ENCODE results near the gene ARRDC1. TPM values are rescaled to one million over a fixed set of nuclear protein-coding genes. Genes with fewer than 3 reads are reported as not detected.

ARRDC1 gene
- total RNA-seq, 1 donor from 2014 or later = 36.5 TPM

GRCh38 chr9:137649553-137649952 is 44.1 kb downstream of the ARRDC1 start:
- no peak overlapping the region for H3K27ac Mint-ChIP-seq
- peaks cover 32% of the 10 kb centered on the region for H3K36me3 Mint-ChIP-seq
- no peak for TF ChIP-seq CTCF (IDR thresholded peaks at IDR 0.05; ENCODE audit: unreplicated experiment)
- H3K4me1 Mint-ChIP-seq = peaks cover 4% of the 10 kb centered on the region
- H3K4me3 Mint-ChIP-seq = no peak overlapping the region
- H3K9me3 Mint-ChIP-seq = no peaks in the 10 kb centered on the region
- H3K27me3 Mint-ChIP-seq (ENCODE audit: low read depth) = no peaks in the 10 kb centered on the region
- no peak for DNase-seq (ENCODE audit: low spot score in 2 of 2, unreplicated experiment in 2 of 2)

GRCh38 chr9:137650259-137650658 is 44.8 kb downstream of the ARRDC1 start:
- Mint-ChIP-seq H3K4me1 (peaks cover 4% of the 10 kb centered on the region), H3K9me3 (no peaks in the 10 kb centered on the region), H3K27me3 (ENCODE audit: low read depth) (no peaks in the 10 kb centered on the region), H3K36me3 (peaks cover 32% of the 10 kb centered on the region), H3K27ac (no peak overlapping the region), H3K4me3 (no peak overlapping the region)
- TF ChIP-seq CTCF (IDR thresholded peaks at IDR 0.05; ENCODE audit: unreplicated experiment) = no peak
- no peak for DNase-seq (ENCODE audit: low spot score in 2 of 2, unreplicated experiment in 2 of 2)

GRCh38 chr9:137650779-137651178 is 45.3 kb downstream of the ARRDC1 start:
- DNase-seq (ENCODE audit: low spot score in 2 of 2, unreplicated experiment in 2 of 2) = no peak
- Mint-ChIP-seq H3K27ac (no peak overlapping the region), H3K4me1 (peaks cover 4% of the 10 kb centered on the region), H3K9me3 (no peaks in the 10 kb centered on the region), H3K27me3 (ENCODE audit: low read depth) (no peaks in the 10 kb centered on the region), H3K36me3 (peaks cover 32% of the 10 kb centered on the region), H3K4me3 (no peak overlapping the region)
- no peak for TF ChIP-seq CTCF (IDR thresholded peaks at IDR 0.05; ENCODE audit: unreplicated experiment)

- peaks cover 3% of the 10 kb centered on the region for H3K4me1 Mint-ChIP-seq
- H3K27me3 Mint-ChIP-seq (ENCODE audit: low read depth) = no peaks in the 10 kb centered on the region
- no peak overlapping the region for H3K27ac Mint-ChIP-seq
- no peaks in the 10 kb centered on the region for H3K9me3 Mint-ChIP-seq
- no peak overlapping the region for H3K4me3 Mint-ChIP-seq
- peaks cover 9% of the 10 kb centered on the region for H3K36me3 Mint-ChIP-seq
- TF ChIP-seq CTCF (IDR thresholded peaks at IDR 0.05; ENCODE audit: unreplicated experiment) = no peak
- DNase-seq (ENCODE audit: low spot score in 2 of 2, unreplicated experiment in 2 of 2) = no peak
Observed at GRCh38 chr9:137656416-137656815, 50.9 kb downstream of the ARRDC1 start.

- H3K36me3 Mint-ChIP-seq = peaks cover 4% of the 10 kb centered on the region
- DNase-seq (ENCODE audit: low spot score in 2 of 2, unreplicated experiment in 2 of 2) = no peak
- no peak overlapping the region for H3K27ac Mint-ChIP-seq
- H3K4me1 Mint-ChIP-seq = peaks cover 3% of the 10 kb centered on the region
- H3K27me3 Mint-ChIP-seq (ENCODE audit: low read depth) = no peaks in the 10 kb centered on the region
- no peak for TF ChIP-seq CTCF (IDR thresholded peaks at IDR 0.05; ENCODE audit: unreplicated experiment)
- H3K4me3 Mint-ChIP-seq = no peak overlapping the region
- no peaks in the 10 kb centered on the region for H3K9me3 Mint-ChIP-seq
Observed at GRCh38 chr9:137657606-137658005, 52.1 kb downstream of the ARRDC1 start.

- Mint-ChIP-seq H3K4me3 (no peak overlapping the region), H3K9me3 (no peaks in the 10 kb centered on the region), H3K36me3 (peaks cover 3% of the 10 kb centered on the region), H3K27me3 (ENCODE audit: low read depth) (no peaks in the 10 kb centered on the region), H3K27ac (no peak overlapping the region), H3K4me1 (peaks cover 3% of the 10 kb centered on the region)
- no peak for TF ChIP-seq CTCF (IDR thresholded peaks at IDR 0.05; ENCODE audit: unreplicated experiment)
- DNase-seq (ENCODE audit: low spot score in 2 of 2, unreplicated experiment in 2 of 2) = no peak
Observed at GRCh38 chr9:137658781-137659180, 53.3 kb downstream of the ARRDC1 start.

All from mesothelial cell of epicardium (in vitro differentiated cells).